ENCODE measurements around the gene ELL2. TPM values are rescaled to one million over a fixed set of nuclear protein-coding genes. Genes with fewer than 3 reads are reported as not detected.

The ELL2 gene
- total and polyA plus RNA-seq, 2 experiments from 2014 or later, result 18.7 to 41.8 TPM

- Histone ChIP-seq H3K4me1 (ENCODE audit: low read depth) (peaks cover 51% of the 10 kb centered on the region), H3K27me3 (no peaks in the 10 kb centered on the region), H3K9me3 (ENCODE audit: low read depth) (no peaks in the 10 kb centered on the region), H3K36me3 (no peaks in the 10 kb centered on the region), H3K27ac (peak overlapping the region; percentile 94), H3K4me3 (peak overlapping the region; percentile 98)
- peak in 1 of 2 donors; percentile 61 for DNase-seq (ENCODE audit: low read depth in 1 of 2, low spot score in 1 of 2)
- no peak for TF ChIP-seq CTCF (IDR thresholded peaks at IDR 0.05; ENCODE audit: low read depth, low read length)
These were observed 1.6 kb downstream of the ELL2 start for GRCh38 chr5:95959888-95960666.

- Histone ChIP-seq H3K36me3 (no peaks in the 10 kb centered on the region), H3K4me3 (peak overlapping the region; percentile 98), H3K4me1 (ENCODE audit: low read depth) (peaks cover 51% of the 10 kb centered on the region), H3K27me3 (no peaks in the 10 kb centered on the region), H3K27ac (peak overlapping the region; percentile 94), H3K9me3 (ENCODE audit: low read depth) (no peaks in the 10 kb centered on the region)
- TF ChIP-seq CTCF (IDR thresholded peaks at IDR 0.05; ENCODE audit: low read depth, low read length), result no peak
- peak in 1 of 2 donors; percentile 27 for DNase-seq (ENCODE audit: low read depth in 1 of 2, low spot score in 1 of 2)
These were observed 2.4 kb downstream of the ELL2 start for GRCh38 chr5:95959051-95959887.

GRCh38 chr5:95958310-95959014 is 3.2 kb downstream of the ELL2 start:
- Histone ChIP-seq H3K36me3 (no peaks in the 10 kb centered on the region), H3K4me1 (ENCODE audit: low read depth) (peaks cover 51% of the 10 kb centered on the region), H3K4me3 (peak overlapping the region; percentile 98), H3K27ac (peak overlapping the region; percentile 20), H3K9me3 (ENCODE audit: low read depth) (no peaks in the 10 kb centered on the region), H3K27me3 (no peaks in the 10 kb centered on the region)
- DNase-seq (ENCODE audit: low read depth in 1 of 2, low spot score in 1 of 2), result peak in 1 of 2 donors; percentile 27
- no peak for TF ChIP-seq CTCF (IDR thresholded peaks at IDR 0.05; ENCODE audit: low read depth, low read length)

- Histone ChIP-seq H3K27me3 (no peaks in the 10 kb centered on the region), H3K27ac (peak overlapping the region; percentile 25), H3K9me3 (ENCODE audit: low read depth) (no peaks in the 10 kb centered on the region), H3K4me1 (ENCODE audit: low read depth) (peaks cover 50% of the 10 kb centered on the region), H3K4me3 (peak overlapping the region; percentile 98), H3K36me3 (no peaks in the 10 kb centered on the region)
- no peak for DNase-seq (ENCODE audit: low read depth in 1 of 2, low spot score in 1 of 2)
- no peak for TF ChIP-seq CTCF (IDR thresholded peaks at IDR 0.05; ENCODE audit: low read depth, low read length)
These were observed 4.0 kb downstream of the ELL2 start for GRCh38 chr5:95957561-95958203.

- Histone ChIP-seq H3K4me3 (no peak overlapping the region), H3K27me3 (no peaks in the 10 kb centered on the region), H3K27ac (peak overlapping the region; percentile 46), H3K36me3 (no peaks in the 10 kb centered on the region), H3K4me1 (ENCODE audit: low read depth) (peaks cover 46% of the 10 kb centered on the region), H3K9me3 (ENCODE audit: low read depth) (no peaks in the 10 kb centered on the region)
- DNase-seq (ENCODE audit: low read depth in 1 of 2, low spot score in 1 of 2), result no peak
- TF ChIP-seq CTCF (IDR thresholded peaks at IDR 0.05; ENCODE audit: low read depth, low read length), result no peak
These were observed 4.8 kb downstream of the ELL2 start for GRCh38 chr5:95956900-95957293.
